Omental fat pad (tissue), 4 donors: ENCODE data around the gene LPP. TPM values are rescaled to one million over a fixed set of nuclear protein-coding genes. Genes with fewer than 3 reads are reported as not detected.

Experiments
- ATAC-seq: fragments of 150-250 bp; one replicate; pipeline ENCODE4 v1.9.1; 2016; ENCODE audit warnings: mild to moderate bottlenecking, moderate library complexity; ENCODE audit not compliant: low FRiP score
- DNase-seq: peaks from one replicate; pipeline ENCODE4 v3.0.0-alpha.2; 2019; ENCODE audit warnings: low spot score
- CTCF ChIP-seq, 3 donors: fragments of 450-650 bp; IDR thresholded peaks; one replicate each; pipeline ENCODE4 v1.5.1; 2016 to 2017; ENCODE audit warnings: antibody characterized with exemption in 3 of 3, mild to moderate bottlenecking in 3 of 3, moderate library complexity in 2 of 3
- total RNA-seq, 4 donors: library from RNA; depleted of rRNA; stranded (reverse); fragments of >200 nt; gene quantifications; one replicate each; pipeline ENCODE4 v1.1.0, GENCODE V29; 2016

The LPP gene
- total RNA-seq, 4 donors from 2014 or later, result 113 to 302 (median 126) TPM

GRCh38 chr3:188786424-188786823 lies 632.5 kb downstream of the LPP start:
- ATAC-seq, result no peak
- no peak for DNase-seq
- TF ChIP-seq CTCF (IDR thresholded peaks at IDR 0.05), result no peak

- ATAC-seq, result peak; percentile 12
- DNase-seq, result no peak
- no peak for TF ChIP-seq CTCF (IDR thresholded peaks at IDR 0.05)
These were observed 634.7 kb downstream of the LPP start for GRCh38 chr3:188788621-188789081.

- no peak for ATAC-seq
- no peak for DNase-seq
- no peak for TF ChIP-seq CTCF (IDR thresholded peaks at IDR 0.05)
These were observed 635.3 kb downstream of the LPP start for GRCh38 chr3:188789251-188789650.

GRCh38 chr3:188791311-188791710 lies 637.4 kb downstream of the LPP start:
- ATAC-seq (no peak), DNase-seq (no peak)
- no peak for TF ChIP-seq CTCF (IDR thresholded peaks at IDR 0.05)

GRCh38 chr3:188792793-188793192 lies 638.8 kb downstream of the LPP start:
- no peak for DNase-seq
- ATAC-seq, result no peak
- TF ChIP-seq CTCF (IDR thresholded peaks at IDR 0.05), result no peak

- no peak for DNase-seq
- TF ChIP-seq CTCF (IDR thresholded peaks at IDR 0.05), result no peak
- ATAC-seq, result peak; percentile 85
These were observed 642.2 kb downstream of the LPP start for GRCh38 chr3:188796122-188796631.

GRCh38 chr3:188797045-188797444 lies 643.1 kb downstream of the LPP start:
- TF ChIP-seq CTCF (IDR thresholded peaks at IDR 0.05), result no peak
- ATAC-seq (no peak), DNase-seq (no peak)
